Large intestine (tissue), 3 donors: ENCODE data around the gene PRR14. TPM values are rescaled to one million over a fixed set of nuclear protein-coding genes. Genes with fewer than 3 reads are reported as not detected.
A peak's percentile ranks its signal among the peaks of the same experiment; 100 is the strongest.

Source experiments
- DNase-seq, 2 donors: peaks; one replicate each; pipeline versions ENCODE4 v3.0.0 to v3.0.0-alpha.2; 2013
- H3K27ac ChIP-seq: one replicate; pipeline ENCODE4 v1.5.1; 2013; ENCODE audit warnings: low read length
- H3K27me3 ChIP-seq: 2 replicates; pipeline ENCODE4 v1.6.1; 2013; ENCODE audit warnings: low read length; ENCODE audit not compliant: control insufficient read depth, insufficient read depth
- H3K36me3 ChIP-seq: 2 replicates; pipeline ENCODE4 v1.6.1; 2013; ENCODE audit warnings: low read length; ENCODE audit not compliant: control insufficient read depth, insufficient read depth
- H3K4me1 ChIP-seq: one replicate; pipeline ENCODE4 v1.6.1; 2013; ENCODE audit warnings: low read length; ENCODE audit not compliant: control insufficient read depth, insufficient read depth
- H3K4me3 ChIP-seq: one replicate; pipeline ENCODE4 v1.5.1; 2013; ENCODE audit warnings: low read length
- H3K9me3 ChIP-seq: one replicate; pipeline ENCODE4 v1.6.1; 2013; ENCODE audit warnings: mild to moderate bottlenecking, low read depth, low read length, moderate library complexity; ENCODE audit not compliant: control insufficient read depth
- WGBS: methylation state at CpG from one replicate; pipeline ENCODE4 v1.1.5; 2013; ENCODE audit warnings: low lambda C conversion rate; ENCODE audit not compliant: insufficient coverage; 5-methylcytosine and 5-hydroxymethylcytosine counted together
- polyA plus RNA-seq: library from polyadenylated mRNA; unstranded; fragments of 120-200 nt; gene quantifications from one replicate; pipeline ENCODE4 v1.2.1, GENCODE V29; 2013

PRR14 gene
- polyA plus RNA-seq, 1 donor, result 35.0 TPM

DNA sequence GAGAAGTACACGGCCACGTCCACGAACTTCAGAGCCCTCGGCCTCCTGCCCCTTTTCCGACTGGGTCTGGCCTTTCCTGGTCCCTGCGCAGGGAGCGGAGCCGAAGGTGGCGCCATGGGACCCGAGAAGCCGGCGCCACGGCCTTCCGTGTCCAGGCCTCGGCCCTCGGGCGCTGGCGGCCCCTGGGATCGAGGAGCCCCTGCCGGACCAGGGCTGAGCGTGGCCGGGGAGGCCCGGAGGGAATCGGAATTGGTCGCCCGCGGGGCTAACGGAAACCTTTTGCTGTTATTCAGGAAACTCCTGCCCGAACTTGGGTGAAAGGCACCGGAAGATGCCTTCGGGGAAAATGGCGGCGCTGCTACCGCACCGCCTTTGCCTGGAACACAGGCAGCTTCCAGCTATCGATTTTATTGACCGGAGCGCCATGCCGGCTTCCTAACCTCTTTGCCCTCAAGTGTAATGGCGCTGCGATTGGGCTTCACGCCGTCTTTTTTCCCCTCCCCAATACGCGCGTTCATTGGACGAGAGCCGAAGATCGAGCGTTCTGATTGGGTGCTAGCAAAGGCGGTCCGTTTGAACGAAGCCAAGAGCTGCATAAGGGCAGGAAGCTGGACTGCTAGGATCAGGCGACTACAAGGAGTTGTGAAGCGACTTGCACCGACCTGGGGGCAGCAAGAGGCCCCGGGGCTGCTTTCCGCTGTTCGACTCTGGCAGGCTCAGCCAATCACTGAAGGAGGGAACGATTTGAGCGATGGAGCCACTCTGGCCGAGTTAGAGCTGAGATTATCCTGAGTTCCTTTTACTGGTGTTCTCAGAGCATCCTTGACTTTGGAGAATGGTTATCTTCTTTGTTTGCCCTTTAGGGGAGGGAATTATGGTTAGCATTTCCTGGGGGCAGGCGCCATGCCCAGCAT is 40.6 kb upstream of the PRR14 start, which contains the start of gene ZNF689:
TSS of gene ZNF689 (minus strand) at position 464 of the 914 bp plus-strand sequence. CDS start at position 116, 348 bp downstream.
- no CpG with 5 or more reads among the region's 63 CpGs for WGBS
- Histone ChIP-seq H3K4me1 (peaks cover 3% of the 10 kb centered on the region), H3K4me3 (peak within 1 kb of the TSS; percentile 72), H3K27me3 (no peaks in the 10 kb centered on the region), H3K36me3 (peaks cover 15% of the 10 kb centered on the region), H3K27ac (peak within 1 kb of the TSS; percentile 90), H3K9me3 (no peaks in the 10 kb centered on the region)
- DNase-seq, result peak; percentile 95 to 99

DNA sequence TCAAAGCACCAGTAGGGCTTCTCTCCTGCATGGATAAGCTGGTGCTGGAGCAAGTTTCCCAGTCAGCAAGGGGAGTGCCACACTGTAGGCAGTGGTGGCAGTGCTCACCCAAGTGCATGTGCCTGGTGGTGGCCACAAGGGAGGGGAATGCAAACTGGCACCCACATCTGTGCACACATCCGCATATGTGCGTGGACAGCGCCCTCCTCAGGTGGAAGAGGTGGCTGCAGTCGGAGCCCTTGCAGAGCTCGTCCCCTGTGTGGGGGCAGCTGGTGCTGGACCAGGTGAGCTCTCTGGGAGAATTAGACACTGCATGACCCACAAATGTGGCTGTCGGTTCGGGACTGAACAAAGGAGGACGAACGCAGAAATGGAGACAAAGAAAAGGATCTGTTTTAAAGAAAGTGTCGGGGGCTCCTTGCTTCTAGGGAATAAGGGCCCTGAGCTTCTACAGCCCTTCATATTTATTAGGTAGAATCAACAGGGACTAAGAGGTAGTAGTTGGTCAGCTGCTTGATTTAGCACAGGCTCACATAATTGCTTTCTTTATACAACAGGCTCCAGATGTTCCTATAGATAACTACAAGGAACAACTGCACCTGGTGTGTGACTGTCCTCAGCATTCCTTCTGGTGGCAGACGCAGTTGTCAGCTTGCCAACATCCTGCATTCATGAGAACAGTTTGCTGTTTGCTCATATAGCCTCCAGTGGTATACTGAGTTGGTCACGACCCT is 35.2 kb upstream of the PRR14 start:
- no peaks in the 10 kb centered on the region for H3K9me3 ChIP-seq
- H3K36me3 ChIP-seq, result no peaks in the 10 kb centered on the region
- no peak for DNase-seq
- no peaks in the 10 kb centered on the region for H3K27me3 ChIP-seq
- H3K27ac ChIP-seq, result no peak overlapping the region
- peaks cover 8% of the 10 kb centered on the region for H3K4me1 ChIP-seq
- no peak overlapping the region for H3K4me3 ChIP-seq
- no CpG with 5 or more reads among the region's 12 CpGs for WGBS

DNA sequence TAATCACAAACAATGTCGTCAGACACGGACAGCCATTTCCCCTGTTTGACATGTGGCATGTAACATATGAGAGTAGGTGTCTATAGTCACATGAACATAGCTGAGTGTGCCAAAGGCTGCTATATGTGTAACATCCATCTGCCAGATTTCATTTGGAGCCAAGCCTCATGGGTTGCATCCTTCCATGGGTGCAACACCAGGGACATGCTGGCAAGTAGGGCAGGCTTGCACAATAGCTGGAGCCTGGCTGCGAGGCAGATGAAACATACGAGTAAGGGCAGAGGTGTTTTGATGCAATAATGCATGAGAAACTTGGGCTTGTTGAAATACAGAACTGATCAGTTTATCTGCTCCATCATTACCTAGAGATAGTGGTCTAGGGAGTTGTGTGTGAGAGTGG is 31.6 kb upstream of the PRR14 start:
- no CpG with 5 or more reads among the region's 4 CpGs for WGBS
- Histone ChIP-seq H3K9me3 (no peaks in the 10 kb centered on the region), H3K27ac (peak overlapping the region; percentile 50), H3K27me3 (no peaks in the 10 kb centered on the region), H3K4me1 (peaks cover 7% of the 10 kb centered on the region), H3K4me3 (no peak overlapping the region), H3K36me3 (no peaks in the 10 kb centered on the region)
- no peak for DNase-seq

DNA sequence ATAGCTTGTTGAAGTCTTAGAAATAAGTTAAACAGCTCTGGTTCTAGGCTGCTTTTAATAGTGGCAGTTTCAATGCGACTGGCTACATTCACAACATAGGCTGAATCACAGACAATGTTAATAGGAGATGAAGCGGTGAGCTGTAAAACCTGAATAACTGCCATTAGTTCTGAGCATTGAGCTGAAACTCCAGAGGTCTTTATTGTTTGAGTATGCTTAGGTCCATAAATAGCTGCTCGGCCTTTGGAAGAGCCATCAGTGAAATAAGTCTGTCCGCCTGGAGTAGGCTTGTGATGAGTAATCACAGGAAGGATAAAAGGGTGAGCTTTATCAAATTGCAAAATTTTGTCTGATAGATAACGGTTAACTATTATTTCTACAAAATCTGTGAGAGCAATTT is 31.1 kb upstream of the PRR14 start:
- H3K4me3 ChIP-seq, result no peak overlapping the region
- WGBS, result 37% methylated on average over 2 of the region's 5 CpGs
- H3K36me3 ChIP-seq, result no peaks in the 10 kb centered on the region
- no peaks in the 10 kb centered on the region for H3K27me3 ChIP-seq
- no peaks in the 10 kb centered on the region for H3K9me3 ChIP-seq
- peak overlapping the region; percentile 50 for H3K27ac ChIP-seq
- peak; percentile 36 to 61 for DNase-seq
- H3K4me1 ChIP-seq, result peaks cover 7% of the 10 kb centered on the region

DNA sequence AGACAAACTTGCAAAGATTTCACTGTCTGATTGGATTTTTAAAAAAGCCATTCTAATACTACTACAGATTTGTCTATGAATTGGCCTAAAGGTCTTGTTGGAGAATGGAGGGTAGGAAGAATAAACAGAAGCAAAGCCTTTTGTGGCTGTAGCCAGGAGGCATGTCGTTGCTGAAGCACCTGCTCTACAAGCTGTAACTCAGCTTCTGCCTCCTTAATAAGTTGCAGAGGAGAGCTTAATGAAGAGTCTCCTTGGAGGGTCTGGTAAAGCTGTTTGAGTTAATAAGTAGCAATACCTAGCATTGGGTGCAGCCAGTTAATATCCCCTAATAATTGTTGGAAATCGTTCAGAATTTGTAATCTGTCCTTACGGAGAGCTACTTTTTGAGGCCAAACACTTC is 30.6 kb upstream of the PRR14 start:
- no CpG with 5 or more reads among the region's 3 CpGs for WGBS

DNA sequence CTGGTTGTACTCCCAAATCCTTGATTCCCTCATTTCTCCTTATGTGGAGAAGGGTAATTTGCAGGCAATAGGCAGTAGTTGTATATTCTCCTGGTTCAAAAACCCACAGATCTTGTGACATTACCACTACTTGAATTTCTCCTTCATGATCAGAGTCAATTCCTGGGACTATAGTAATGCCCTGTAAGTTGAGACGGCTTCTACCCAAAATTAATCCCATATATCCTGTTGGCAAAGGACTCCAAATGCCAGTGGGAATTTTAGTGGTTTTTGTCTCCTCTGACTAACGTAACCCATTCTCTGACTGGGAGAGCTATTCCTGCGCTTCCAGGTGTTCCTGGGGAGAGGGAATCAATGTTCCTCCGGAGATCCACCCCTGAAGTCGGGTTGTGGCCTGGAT is 29.0 kb upstream of the PRR14 start:
- H3K9me3 ChIP-seq, result no peaks in the 10 kb centered on the region
- no peak overlapping the region for H3K27ac ChIP-seq
- DNase-seq, result no peak
- H3K4me3 ChIP-seq, result no peak overlapping the region
- H3K36me3 ChIP-seq, result no peaks in the 10 kb centered on the region
- no peaks in the 10 kb centered on the region for H3K27me3 ChIP-seq
- H3K4me1 ChIP-seq, result peaks cover 7% of the 10 kb centered on the region
- no CpG with 5 or more reads among the region's 5 CpGs for WGBS

More for the DNA sequence above, 30.6 kb upstream of the PRR14 start:
- no peak overlapping the region for H3K4me3 ChIP-seq
- H3K27me3 ChIP-seq, result no peaks in the 10 kb centered on the region
- H3K27ac ChIP-seq, result no peak overlapping the region
- H3K4me1 ChIP-seq, result peaks cover 7% of the 10 kb centered on the region
- no peak for DNase-seq
- H3K9me3 ChIP-seq, result no peaks in the 10 kb centered on the region
- no peaks in the 10 kb centered on the region for H3K36me3 ChIP-seq

DNA sequence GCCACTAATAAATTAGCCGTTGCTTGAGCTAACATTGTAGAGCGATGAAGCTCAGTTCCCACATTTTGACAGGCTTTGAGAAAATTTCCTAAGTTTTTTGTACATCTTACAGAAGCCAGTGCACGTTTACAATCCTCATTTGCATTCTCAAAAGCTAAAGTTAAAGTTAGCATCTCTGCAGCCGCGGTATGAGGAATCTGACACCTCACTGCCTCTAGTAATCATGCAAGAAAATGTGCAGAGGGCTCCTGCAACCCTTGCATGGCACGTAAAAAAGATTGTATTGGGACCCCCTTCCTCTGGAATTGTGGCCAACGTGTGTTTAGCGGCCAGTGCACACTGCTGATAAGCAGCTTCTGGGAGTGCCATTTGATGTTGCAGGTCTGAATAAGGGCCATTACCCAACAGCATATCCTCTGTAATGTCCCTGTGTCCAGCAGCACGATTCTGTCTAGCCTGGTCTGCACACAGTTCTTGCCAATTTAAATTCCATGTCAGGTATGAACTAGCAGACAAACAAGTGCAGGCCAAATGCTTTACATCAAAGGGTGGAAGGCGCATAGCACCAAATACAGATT is 28.2 kb upstream of the PRR14 start:
- no peaks in the 10 kb centered on the region for H3K9me3 ChIP-seq
- H3K27ac ChIP-seq, result no peak overlapping the region
- no CpG with 5 or more reads among the region's 10 CpGs for WGBS
- DNase-seq, result no peak
- no peaks in the 10 kb centered on the region for H3K27me3 ChIP-seq
- no peaks in the 10 kb centered on the region for H3K36me3 ChIP-seq
- H3K4me1 ChIP-seq, result peaks cover 7% of the 10 kb centered on the region
- no peak overlapping the region for H3K4me3 ChIP-seq

DNA sequence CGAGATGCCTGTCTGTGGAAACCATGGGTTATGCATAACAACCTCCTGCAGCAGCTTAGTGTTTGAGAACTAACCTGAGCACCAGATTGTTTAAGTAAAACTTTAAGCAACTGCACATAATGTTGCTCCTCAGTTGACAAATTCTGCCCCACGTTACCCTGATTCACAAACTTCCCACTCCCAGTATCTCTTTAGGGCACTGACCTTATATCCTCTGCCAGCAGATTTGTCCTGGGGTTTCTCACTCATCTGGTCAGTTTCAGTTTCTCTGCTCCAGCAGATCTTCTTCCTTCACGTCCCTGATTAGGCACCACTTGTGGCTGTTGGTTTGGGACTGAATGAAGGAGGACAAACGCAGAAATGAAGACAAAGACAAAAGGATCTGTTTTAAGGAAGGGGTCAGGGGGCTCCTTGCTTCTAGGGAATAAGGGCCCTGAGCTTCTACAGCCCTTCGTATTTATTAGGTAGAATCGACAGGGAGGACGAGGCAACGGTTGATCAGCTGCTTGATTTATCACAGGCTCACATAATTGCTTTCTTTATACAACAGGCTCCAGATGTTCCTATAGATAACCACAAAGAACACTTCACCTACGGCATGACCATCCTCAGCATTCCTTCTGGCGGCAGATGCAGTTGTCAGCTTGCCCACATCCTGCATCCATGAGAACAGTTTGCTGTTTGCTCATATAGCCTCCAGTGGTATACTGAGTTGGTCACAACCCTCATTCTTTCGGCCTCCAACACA is 27.1 kb upstream of the PRR14 start:
- Histone ChIP-seq H3K27ac (no peak overlapping the region), H3K36me3 (no peaks in the 10 kb centered on the region), H3K4me1 (peaks cover 9% of the 10 kb centered on the region), H3K4me3 (no peak overlapping the region), H3K27me3 (no peaks in the 10 kb centered on the region), H3K9me3 (no peaks in the 10 kb centered on the region)
- 80% methylated on average over 1 of the region's 11 CpGs for WGBS
- DNase-seq, result no peak

DNA sequence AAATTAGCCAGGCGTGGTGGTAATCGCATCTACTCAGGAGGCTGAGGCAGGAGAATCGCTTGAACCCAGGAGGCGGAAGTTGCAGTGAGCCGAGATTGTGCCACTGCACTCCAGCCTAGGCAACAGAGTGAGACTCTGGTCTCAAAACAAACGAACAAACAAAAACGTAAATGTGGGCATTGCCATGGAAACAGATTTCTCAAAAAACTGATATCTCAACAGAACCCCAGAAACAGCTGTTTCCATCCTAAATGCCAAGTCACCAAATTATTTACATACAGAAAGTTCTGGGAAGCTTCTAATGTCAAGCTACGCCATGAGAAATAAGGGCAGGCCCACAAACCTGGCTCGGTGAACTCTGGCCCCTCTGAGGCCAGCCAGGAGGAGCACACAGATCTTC is 24.5 kb upstream of the PRR14 start:
- 90% methylated on average over 2 of the region's 9 CpGs for WGBS
- no peaks in the 10 kb centered on the region for H3K27me3 ChIP-seq
- no peak for DNase-seq
- peaks cover 3% of the 10 kb centered on the region for H3K4me1 ChIP-seq
- H3K36me3 ChIP-seq, result no peaks in the 10 kb centered on the region
- H3K4me3 ChIP-seq, result no peak overlapping the region
- no peaks in the 10 kb centered on the region for H3K9me3 ChIP-seq
- no peak overlapping the region for H3K27ac ChIP-seq
